ENCODE results near the gene CCNL2.

Gene CCNL2

DNA sequence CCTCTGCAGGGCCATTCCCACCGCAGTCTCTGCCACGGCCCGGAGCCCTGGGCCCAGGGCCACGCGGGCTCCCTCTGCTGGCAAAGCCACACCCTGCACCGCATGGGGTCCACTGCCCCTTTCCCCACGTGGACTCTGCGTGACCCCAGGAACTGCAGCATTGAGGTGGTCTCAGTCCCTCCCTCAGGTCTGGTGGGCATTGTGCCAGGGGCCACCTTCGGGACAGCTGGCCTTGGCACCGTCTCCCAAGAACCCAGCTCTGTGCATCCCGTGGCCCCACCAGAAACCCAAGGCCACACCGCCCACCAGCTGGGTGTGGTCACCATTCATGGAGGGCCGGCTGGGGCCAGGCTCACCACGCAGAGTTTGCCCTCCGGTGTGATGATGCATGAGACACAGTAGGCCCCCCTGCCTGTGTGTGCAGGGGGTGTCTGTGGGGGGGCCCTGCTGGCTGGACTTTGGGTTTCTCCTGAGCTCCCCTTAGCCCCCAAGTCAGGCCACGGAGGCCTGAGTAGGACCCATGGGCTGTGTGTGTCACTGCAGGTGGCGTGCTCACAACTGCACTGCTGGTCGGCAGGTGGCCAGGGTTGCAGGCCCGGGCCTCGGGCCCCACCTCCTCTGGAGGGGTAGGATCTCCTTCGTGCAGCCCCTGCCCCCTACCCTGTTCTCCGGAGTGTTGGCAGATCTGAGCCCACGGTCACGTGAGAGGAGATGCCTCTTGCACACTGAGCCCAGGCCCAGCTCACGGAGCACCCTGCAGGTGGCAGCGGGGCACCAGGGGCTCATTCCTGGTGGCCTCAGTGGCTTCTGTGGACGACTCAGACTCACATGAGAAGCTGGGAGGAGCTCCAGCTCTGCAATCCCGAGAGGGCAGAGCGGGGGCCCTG lies 42.1 kb upstream of the CCNL2 start (continued):
- TF ChIP-seq ZNF692 (tag by site-specific recombination; IDR thresholded peaks at IDR 0.05) (peak; percentile 95), ZIC2 (tag by site-specific recombination; IDR thresholded peaks at IDR 0.05) (peak; percentile 76), ZNF791 (tag by site-specific recombination; IDR thresholded peaks at IDR 0.05) (no peak), ZNF624 (tag by site-specific recombination; IDR thresholded peaks at IDR 0.05) (no peak)
- TF ChIP-seq, protein P1, sequence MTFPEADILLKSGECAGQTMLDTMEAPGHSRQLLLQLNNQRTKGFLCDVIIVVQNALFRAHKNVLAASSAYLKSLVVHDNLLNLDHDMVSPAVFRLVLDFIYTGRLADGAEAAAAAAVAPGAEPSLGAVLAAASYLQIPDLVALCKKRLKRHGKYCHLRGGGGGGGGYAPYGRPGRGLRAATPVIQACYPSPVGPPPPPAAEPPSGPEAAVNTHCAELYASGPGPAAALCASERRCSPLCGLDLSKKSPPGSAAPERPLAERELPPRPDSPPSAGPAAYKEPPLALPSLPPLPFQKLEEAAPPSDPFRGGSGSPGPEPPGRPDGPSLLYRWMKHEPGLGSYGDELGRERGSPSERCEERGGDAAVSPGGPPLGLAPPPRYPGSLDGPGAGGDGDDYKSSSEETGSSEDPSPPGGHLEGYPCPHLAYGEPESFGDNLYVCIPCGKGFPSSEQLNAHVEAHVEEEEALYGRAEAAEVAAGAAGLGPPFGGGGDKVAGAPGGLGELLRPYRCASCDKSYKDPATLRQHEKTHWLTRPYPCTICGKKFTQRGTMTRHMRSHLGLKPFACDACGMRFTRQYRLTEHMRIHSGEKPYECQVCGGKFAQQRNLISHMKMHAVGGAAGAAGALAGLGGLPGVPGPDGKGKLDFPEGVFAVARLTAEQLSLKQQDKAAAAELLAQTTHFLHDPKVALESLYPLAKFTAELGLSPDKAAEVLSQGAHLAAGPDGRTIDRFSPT (tag by site-specific recombination; IDR thresholded peaks at IDR 0.05), result peak; percentile 66; the same call in 1 of the 2 replicates
- TF ChIP-seq, protein P2, sequence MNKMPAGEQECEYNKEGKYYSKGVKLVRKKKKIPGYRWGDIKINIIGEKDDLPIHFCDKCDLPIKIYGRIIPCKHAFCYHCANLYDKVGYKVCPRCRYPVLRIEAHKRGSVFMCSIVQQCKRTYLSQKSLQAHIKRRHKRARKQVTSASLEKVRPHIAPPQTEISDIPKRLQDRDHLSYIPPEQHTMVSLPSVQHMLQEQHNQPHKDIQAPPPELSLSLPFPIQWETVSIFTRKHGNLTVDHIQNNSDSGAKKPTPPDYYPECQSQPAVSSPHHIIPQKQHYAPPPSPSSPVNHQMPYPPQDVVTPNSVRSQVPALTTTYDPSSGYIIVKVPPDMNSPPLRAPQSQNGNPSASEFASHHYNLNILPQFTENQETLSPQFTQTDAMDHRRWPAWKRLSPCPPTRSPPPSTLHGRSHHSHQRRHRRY (tag by site-specific recombination; IDR thresholded peaks at IDR 0.05), result 0 out of 2 replicates have a peak, but pooled peaks have one; percentile 17
- TF ChIP-seq, protein P3, sequence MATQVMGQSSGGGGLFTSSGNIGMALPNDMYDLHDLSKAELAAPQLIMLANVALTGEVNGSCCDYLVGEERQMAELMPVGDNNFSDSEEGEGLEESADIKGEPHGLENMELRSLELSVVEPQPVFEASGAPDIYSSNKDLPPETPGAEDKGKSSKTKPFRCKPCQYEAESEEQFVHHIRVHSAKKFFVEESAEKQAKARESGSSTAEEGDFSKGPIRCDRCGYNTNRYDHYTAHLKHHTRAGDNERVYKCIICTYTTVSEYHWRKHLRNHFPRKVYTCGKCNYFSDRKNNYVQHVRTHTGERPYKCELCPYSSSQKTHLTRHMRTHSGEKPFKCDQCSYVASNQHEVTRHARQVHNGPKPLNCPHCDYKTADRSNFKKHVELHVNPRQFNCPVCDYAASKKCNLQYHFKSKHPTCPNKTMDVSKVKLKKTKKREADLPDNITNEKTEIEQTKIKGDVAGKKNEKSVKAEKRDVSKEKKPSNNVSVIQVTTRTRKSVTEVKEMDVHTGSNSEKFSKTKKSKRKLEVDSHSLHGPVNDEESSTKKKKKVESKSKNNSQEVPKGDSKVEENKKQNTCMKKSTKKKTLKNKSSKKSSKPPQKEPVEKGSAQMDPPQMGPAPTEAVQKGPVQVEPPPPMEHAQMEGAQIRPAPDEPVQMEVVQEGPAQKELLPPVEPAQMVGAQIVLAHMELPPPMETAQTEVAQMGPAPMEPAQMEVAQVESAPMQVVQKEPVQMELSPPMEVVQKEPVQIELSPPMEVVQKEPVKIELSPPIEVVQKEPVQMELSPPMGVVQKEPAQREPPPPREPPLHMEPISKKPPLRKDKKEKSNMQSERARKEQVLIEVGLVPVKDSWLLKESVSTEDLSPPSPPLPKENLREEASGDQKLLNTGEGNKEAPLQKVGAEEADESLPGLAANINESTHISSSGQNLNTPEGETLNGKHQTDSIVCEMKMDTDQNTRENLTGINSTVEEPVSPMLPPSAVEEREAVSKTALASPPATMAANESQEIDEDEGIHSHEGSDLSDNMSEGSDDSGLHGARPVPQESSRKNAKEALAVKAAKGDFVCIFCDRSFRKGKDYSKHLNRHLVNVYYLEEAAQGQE (tag by site-specific recombination; IDR thresholded peaks at IDR 0.05), result no peak

- Histone ChIP-seq H3K4me3 (ENCODE audit: low read depth, low read length) (no peak overlapping the region), H3K9me3 (ENCODE audit: control insufficient read depth, insufficient read depth, low read depth, low read length) (no peaks in the 10 kb centered on the region), H3K4me1 (ENCODE audit: control insufficient read depth, insufficient read depth, low read length) (no peaks in the 10 kb centered on the region), H3K27ac (ENCODE audit: extremely low read depth, low read depth, low read length) (no peak overlapping the region), H3K36me3 (ENCODE audit: control insufficient read depth in 2 of 2, insufficient read depth in 1 of 2, low read length in 2 of 2) (peaks cover 0 to 9% of the 10 kb centered on the region in 2 experiments; a peak in 1 of 3 replicates)
- CTCF ChIA-PET, result interaction anchor here (0.6 to 2.9 kb wide), 19 partner anchors 9 to 252 kb away, joined by 3 to 14 read pairs (median 4); partner anchors contain the start of gene ATAD3C
- POLR2A ChIA-PET, result interaction anchor here (0.5 to 2.0 kb wide), 4 partner anchors 33 to 64 kb away, joined by 3 to 4 read pairs (median 3); partner anchors contain the start of genes CCNL2 and MRPL20
- no peak for TF ChIP-seq ZNF670 (tag by site-specific recombination; IDR thresholded peaks at IDR 0.05; ENCODE audit: low read depth)
- TF ChIP-seq, protein P4, sequence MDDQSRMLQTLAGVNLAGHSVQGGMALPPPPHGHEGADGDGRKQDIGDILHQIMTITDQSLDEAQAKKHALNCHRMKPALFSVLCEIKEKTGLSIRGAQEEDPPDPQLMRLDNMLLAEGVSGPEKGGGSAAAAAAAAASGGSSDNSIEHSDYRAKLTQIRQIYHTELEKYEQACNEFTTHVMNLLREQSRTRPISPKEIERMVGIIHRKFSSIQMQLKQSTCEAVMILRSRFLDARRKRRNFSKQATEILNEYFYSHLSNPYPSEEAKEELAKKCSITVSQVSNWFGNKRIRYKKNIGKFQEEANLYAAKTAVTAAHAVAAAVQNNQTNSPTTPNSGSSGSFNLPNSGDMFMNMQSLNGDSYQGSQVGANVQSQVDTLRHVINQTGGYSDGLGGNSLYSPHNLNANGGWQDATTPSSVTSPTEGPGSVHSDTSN (CRISPR knock-in tag; IDR thresholded peaks at IDR 0.05), result 0 out of 2 replicates have a peak, but pooled peaks have one; percentile 47
- 0 out of 2 replicates have a peak, but pooled peaks have one; percentile 17 for TF ChIP-seq ZNF600 (tag by site-specific recombination; IDR thresholded peaks at IDR 0.05)
- TF ChIP-seq ZSCAN4 (tag by site-specific recombination; IDR thresholded peaks at IDR 0.05), result no peak
- TF ChIP-seq ZNF423 (tag by site-specific recombination; IDR thresholded peaks at IDR 0.05), result no peak
- no peak for TF ChIP-seq ZNF354C (tag by site-specific recombination; IDR thresholded peaks at IDR 0.05; ENCODE audit: borderline replicate concordance, low read depth)
- no peak for TF ChIP-seq ZNF610 (tag by site-specific recombination; IDR thresholded peaks at IDR 0.05; ENCODE audit: borderline replicate concordance)
- TF ChIP-seq TRIM28 (IDR thresholded peaks at IDR 0.05; ENCODE audit: borderline replicate concordance, low read length), result no peak
- TF ChIP-seq, protein P5, sequence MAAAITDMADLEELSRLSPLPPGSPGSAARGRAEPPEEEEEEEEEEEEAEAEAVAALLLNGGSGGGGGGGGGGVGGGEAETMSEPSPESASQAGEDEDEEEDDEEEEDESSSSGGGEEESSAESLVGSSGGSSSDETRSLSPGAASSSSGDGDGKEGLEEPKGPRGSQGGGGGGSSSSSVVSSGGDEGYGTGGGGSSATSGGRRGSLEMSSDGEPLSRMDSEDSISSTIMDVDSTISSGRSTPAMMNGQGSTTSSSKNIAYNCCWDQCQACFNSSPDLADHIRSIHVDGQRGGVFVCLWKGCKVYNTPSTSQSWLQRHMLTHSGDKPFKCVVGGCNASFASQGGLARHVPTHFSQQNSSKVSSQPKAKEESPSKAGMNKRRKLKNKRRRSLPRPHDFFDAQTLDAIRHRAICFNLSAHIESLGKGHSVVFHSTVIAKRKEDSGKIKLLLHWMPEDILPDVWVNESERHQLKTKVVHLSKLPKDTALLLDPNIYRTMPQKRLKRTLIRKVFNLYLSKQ (tag by site-specific recombination; IDR thresholded peaks at IDR 0.05; ENCODE audit: borderline replicate concordance), result no peak
- no peak for TF ChIP-seq ELK4 (IDR thresholded peaks at IDR 0.05; ENCODE audit: borderline replicate concordance, low read depth, low read length)
- no peak for TF ChIP-seq SETDB1 (IDR thresholded peaks at IDR 0.05; ENCODE audit: insufficient read length, low read length)
Measured at GRCh38 chr1:1440262-1441001, 41.3 kb upstream of the CCNL2 start.
